CD1c-positive myeloid dendritic cell (primary cell): ENCODE data around the gene RPS10.

Experiments
- DNase-seq: peaks from one replicate; pipeline ENCODE4 v3.0.0-alpha.2; 2016; ENCODE audit errors: extremely low spot score

The RPS10 gene

DNA sequence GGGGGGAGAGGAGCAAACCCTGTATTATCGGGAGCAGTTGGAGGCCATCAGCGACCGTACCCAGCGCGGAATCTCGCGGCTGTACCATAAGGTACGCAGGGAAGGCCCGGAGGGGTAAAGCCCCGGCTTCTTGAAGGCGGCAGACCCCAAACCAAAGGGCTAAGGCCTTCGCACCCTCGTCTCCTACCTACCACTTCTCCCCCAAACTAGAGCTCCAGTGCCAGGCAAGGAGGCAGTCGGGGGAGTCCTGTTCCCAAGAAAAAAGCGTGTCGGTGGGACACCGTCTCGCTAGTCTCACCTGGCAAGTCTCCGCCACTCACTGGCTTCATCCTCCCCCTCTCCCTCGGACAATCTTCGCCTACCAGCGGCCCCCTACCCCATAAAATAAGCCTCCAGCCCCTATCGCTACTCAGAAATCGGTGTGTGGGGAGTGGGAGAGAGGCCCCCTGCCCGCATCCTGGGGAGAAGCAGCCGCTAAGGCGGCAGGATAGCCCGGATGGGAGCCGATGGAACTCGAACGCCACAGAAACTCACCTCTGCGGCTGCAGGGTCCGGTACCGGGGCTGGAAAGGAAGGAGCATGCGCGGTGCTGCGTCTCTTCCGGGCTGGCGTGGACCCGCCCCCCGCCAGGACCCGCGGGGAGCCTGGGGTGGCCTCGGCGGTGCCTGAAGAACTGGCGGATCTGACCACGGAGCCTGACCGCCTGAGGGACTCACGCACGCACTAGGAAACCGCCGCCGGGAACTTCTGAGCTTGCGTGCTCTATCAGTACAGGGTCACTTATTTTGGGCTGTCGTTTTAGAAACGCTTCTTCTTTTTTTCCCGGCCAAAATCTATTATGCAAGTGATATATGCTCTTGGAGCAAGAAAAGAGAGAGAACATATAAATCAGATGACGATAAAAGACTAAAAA, at the start of gene RPS10:
RPS10 (minus strand) TSS at position 572 of the 913 bp plus-strand sequence. CDS start 848 bp downstream, outside the sequence.
- DNase-seq: peak; percentile 97

DNA sequence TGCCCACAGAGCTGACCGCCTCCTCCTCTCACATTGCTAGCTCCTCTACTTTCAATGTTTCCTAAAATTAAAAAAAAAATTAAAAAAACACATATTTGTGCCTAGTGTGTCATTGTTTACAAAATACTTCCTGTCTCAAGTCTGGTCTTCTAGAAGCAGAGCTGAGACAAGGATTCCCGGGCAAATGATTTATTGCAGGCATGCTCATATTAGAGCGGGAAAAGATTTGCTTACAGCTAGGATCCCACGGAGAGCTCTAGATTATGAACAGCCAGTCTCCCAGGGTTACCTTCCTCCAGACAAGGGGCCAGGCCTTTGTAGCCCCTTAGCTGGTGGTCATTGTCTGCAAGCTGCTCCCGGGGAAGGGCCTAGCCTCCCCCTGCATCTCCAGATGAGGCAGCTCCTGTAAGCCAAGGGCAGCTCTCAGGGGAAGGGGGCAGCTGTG, 49.4 kb upstream of the RPS10 start:
- no peak for DNase-seq

DNA sequence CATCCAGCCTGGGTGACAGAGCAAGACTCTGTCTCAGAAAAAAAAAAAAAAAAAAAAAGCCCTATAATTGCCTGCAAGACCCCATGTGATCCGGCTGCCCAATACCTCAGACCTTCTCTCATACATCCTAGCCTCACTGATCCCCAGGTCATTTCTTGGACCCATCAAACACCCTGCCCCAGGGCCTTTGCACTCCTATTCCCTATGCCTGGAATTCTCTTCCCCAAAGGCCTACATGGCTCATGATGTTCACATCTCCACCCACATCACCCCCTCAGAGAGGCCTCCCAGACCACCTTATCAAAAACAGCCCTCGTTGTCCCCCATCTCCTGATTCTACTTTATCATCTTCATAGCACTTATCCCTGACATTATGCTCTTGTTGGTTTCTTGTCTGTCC, 48.9 kb upstream of the RPS10 start:
- DNase-seq: no peak

DNA sequence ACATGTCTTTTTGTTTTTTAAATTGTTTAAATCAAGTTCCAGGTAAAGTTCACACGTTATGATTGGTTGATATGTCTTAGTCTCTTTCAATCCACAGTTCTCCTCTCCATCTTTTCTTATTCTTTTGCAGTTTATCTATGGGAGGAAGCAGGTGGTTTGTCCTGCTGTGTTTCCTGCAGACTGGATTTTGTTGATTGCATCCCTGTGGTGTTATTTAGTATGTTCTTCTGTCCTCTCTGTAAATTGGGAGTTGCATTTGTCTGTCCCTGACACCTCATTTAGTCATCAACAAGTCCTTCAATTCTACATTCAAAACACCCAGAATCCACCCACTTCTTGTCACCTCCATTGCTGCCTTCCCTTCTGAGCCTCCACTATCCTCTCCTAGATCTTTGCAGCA, 48.1 kb upstream of the RPS10 start:
- no peak for DNase-seq

DNA sequence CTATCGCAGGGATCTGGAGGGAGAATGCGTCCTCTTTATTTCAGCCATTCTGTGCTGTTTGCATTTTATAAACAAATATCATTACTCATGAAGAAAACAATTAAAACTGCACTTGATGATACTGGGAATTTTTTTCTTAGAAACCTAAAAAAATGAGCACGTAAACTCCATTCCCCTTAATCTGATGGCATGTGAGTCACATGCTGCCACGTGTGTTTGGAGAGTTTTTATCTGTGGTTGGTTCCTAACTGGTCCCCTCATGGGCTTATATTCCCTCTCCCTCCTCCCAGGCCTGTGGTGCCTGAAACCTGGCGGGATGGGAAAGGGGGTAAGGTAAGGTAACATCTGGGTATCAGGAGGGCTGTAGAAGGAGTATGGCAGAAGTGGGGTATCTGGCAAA, 46.6 kb upstream of the RPS10 start:
- DNase-seq: no peak

DNA sequence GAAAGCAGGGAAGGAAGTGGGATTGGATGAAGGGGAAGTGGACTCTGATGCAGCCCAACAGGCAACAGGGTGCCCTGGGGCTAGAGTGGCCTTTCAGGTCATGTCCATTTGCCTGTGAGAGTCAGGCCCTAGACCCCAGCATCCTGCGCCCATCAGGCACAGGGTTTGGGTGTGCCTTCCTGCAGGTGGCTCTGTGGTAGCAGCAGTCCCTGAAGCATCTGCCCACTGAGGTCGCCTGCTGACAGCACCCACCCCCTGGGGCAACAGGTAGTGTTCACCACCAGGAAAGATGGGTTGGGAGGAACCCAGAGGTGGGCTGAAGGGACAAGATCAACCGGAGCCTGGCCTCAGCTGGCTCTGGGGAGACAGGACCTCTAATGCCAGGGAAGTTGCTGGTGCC, 43.6 kb upstream of the RPS10 start:
- DNase-seq: no peak

DNA sequence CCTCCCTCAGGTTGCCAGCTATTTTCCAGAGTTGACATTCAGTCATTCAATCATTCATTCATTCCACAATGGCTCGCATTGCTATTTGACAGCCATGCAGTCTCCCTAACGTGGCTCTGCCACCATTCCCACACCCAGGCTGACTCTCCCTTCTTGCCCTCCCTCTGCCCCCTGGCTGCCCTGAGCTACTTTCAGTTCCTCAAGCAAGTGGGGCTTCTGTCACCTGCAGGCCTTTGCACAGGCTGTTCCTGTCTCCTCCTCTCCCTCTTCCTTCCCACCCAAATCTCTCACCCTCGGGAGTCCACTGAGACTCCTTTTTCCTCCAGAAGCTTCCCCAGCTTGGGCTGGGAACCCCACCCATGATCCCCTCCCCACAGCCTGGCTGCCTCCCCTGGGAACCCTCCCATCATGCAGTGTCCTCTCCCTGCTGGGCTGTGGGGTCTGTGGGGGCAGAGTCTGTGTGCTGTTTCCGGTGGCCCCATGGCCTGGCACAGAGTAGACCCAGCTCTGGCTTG, 42.6 kb upstream of the RPS10 start:
- DNase-seq: peak; percentile 20

DNA sequence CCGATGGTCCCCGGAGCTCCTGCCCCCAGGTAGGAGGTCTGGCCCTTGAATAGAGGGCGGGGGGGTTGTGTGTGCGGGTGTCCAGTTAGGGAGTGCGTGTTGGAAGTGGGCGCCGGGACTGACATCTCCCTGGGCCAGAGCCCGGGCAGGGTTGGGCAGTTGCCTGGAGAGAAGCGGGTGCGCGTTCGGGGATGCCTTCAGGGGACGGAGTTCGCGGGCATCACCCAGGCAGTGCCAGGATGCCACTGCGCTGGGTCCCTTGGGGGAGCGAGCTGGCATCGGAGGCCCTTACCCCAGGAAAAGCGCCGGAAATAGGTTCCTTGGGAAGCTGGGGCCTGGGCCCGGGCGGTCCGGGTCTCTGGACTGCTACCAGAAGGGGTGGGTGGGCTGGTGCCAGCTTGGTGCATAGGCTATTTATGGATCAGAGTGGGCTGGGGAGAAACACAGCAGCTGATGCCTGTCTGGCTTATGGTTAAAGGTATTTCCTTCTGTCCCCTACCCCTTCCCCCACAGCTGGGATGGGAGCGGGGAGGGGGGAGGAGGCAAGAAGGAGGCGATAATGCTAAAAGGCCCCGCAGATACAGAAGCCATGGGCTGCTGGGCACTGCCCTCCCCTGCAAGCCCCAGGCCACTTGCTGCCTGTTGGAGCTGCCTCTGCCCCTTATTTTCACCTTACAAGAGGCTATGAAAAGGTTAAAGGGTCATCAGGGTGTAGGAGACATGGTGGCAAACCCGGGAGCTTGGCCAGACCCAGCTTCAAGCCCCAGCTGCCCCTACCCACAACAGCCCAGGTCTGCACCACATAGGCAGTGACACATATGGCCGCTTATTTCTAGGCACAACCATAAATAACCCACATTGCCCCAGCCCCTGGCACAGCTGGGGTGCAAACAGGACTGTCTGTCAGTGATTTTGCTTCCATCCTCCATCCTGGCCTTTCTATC, 40.6 kb upstream of the RPS10 start:
- DNase-seq: no peak

DNA sequence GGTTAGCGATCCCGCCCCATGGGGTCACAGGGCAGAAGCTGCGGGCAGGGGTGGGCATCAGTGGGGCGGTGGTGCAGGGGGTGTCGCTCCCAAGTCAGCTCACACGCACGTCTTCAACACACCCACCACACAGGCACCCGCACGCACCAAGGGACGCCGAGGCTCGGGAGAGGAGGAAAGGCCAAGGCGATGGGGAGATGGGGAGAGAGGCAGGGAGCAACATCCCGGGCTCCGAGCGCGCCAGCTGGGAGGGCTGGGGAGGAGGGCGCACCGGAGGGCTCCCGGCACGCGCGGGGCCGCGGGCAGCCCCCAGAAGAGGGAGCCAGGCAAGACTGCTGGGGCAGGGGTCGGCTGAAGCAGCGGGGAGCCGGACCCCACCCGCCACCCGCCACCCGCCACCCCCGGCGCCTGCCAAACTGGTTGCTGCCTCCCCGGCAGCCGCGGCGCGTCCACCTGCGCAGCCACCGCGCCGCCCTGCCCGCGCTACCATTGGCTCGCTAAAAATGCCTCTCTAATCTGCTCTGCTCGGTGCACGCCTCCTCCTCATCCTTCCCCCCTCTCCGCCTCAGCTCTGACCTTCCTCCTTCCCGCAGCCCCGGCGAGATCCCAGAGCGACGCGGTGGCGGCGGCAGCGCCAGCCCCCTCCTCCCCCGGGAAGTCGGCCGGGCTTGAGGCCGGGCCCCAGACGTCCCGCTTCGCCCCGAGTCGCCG, 39.8 kb upstream of the RPS10 start, which contains the start of gene PACSIN1:
PACSIN1 (plus strand) TSS at position 546 of the 711 bp plus-strand sequence. CDS start 60,230 bp downstream, outside the sequence.
- no peak for DNase-seq

DNA sequence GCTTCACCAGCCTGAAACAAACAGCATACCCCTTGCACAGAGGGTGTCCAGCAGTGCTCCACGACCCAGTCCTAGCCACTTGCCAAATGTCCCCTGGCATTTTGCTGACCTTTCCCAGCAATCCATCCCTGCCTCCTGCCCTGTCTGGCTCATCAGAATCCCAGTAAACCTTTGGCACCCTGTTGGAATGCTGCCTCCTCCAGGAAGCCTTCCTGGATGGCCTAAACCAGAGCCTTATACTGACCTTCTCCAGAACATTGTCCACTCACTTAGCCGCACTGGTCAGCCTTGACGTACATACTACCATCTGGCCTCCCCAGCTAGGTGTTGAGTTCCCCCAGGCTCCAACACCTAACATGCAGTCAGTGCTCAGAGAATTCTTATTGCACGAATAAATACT, 38.0 kb upstream of the RPS10 start:
- no peak for DNase-seq

DNA sequence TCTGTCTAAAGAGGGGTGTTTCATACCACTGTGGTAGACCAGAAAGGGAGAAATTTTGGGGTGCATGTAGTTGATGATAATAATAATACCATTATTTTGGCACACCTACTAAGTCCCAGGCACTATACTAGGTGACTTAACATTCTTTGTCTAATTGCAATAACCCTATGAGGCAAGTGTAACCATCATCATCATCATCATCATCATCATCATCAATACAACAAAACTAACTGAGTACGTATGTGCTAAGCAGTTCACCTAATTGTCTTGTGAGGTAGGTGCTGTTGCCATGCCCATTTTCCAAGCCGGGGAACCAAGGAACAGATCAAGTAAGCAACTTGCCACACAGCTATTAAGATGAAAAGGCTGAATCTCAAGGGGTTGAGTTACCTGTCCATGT, 37.4 kb upstream of the RPS10 start:
- DNase-seq: no peak

DNA sequence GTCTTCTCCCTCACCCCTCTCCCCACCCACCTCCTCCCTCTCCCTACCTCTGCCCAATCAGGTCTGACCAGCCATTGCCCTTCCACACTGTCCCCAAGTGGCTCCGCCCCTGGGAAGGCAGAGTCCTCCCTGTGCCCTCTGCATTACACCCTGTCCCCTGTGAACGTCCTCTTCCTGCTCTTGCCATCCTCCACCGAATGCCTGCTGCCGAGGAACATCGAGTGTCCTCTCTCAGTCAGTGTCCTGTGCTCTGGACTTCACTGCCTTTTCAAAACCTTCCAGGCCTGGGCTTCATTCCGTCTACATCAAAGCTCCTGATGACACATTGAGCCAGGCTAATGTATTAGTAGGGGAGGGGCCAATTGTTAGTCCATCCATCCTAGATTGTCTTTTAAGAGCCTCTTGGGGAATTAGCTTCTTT, 36.7 kb upstream of the RPS10 start:
- no peak for DNase-seq

DNA sequence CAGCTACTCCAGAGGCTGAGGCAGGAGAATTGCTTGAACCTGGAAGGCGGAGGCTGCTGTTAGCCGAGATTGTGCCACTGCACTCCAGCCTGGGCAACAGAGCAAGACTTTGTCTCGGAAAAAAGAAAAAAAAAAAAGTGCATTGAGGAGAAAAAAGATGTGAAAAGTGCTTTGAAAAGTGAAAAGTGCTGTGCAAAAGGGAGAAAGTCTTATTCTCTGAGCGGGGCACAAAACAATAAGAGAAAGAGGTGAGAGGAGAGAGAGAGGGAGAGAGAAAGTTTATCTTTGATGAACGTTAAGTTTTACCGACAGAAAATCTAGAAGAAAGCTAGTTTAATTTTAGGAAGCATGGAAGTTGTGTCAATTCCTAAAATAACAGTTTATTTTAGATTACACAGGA, 36.1 kb upstream of the RPS10 start:
- DNase-seq: no peak

DNA sequence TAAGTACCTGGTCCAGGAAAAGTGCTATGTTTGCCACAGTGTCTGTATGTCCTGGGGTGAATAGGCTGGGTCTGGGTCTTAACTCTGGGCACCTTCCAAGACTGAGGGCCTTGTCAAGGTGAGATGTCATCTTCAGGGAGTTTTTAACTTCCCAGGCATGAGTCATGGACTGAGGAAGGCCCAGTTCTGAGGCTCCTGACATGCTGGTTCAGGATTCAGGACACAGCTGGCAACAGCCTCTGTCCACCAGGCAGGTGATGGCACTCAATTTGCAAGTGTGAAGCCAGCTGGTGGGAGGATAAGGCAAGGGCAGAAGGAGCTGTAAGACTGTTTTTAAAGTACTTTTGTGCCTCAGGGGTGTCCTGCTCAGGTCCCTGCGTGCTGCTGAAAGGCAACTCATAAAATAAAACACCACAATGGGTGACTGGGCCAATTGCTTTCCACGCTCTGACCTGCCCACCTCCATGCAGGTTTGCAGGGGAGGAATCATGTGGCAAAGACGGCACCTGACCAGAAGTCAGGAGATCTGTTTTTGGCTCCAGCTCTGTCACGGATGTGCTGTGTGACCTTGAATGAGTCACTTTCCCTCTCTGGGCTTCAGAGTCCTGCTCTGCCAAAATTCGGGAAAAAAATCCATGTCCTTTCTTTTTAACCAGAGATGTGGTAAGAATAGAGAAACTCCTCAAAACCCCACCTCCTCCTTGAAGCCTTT, 35.1 kb upstream of the RPS10 start:
- no peak for DNase-seq

DNA sequence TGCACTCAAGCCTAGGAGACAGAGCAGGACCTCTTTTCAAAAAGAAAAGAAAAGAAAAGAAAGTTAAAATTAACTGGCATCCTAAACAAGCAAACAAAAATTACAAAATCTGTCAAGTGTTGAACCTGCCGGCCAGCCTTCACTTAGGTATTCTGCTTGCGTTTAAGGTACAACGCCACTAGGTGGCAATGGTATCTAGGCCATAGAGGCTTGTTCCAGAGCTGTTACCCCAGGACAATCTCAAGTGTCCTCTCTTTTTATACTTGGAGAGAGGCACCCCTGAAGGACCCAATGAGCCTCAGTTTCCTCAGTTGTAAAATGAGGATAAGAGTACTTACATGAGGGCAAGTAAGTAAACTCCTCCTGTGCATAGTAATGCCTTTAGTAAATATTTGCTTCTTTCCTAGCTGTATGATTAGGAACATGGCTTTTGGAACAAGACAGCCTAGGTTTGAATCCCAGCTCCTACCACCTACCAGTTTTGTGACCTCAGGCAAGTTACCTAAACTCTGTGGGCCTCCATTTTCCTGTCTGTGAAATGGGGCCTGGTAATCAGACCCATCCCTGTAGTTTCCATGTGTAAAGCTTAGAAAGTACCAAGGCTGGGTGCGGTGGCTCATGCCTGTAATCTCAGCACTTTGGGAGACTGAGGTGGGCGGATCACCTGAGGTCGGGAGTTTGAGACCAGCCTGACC, 34.2 kb upstream of the RPS10 start:
- peak; percentile 70 for DNase-seq

DNA sequence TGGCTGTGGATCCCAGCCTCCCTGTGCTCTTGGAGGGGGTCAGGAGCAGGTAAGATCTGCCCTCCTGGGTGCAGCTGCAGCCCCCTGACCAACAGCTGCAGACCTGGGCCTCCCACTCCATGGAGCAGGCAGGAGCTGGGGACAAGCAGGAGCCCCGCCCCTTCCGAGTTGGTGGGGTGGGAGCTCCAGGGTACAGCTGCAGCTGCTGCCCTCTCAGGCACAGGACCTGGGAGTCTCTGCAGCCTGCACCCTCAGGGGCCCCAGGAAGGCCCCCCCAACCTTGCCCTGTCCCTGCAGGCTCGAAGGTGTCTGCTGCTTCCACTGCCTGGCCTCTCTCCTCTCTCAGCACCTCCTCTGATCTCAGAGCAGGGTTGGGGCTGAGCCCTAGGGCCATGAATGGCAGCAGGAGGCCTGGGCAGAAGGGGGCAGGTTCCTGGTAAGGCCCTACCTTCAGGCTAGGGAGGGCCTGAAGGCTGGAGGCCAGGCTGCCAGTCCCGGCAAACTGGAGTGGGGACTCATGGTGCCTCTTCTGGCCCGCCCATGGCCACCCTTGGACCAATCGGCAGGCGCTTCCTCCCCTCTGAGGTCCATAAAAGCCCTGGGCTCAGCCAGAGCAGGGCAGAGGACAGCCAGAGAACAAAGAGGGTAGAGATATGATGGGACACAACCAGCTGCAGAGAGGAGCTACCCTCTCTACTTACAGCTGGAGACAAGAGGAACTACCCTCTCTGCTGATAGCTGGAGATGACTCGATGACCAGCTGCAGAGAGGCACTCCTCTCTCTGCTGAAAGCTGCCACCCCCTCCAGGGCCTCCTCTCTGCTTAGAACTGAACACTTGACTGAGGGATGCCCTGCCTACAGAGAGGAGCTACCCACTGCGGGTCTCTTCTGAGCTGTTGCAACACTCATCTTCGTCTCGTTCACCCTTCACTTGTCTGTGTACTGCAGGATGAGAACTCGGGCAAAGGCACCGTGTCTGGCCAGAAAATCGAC, 32.2 kb upstream of the RPS10 start:
- DNase-seq: no peak

DNA sequence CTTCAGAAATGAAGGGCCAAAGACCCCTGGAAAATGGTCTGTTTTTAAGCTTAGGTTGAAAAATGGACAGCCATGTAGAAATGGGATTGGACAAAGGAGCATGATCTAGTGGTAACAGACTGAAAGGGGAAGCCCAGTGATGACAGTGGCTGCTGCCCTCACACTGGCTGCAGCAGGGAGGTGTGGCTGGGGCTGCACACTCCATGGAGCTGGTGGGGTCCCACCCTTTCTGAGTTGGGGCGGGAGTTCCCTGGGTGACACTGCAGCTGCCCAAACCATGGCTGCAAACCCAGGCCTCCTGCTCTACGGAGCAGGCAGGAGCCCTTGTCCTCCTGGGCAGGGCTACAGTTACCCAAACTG, 31.5 kb upstream of the RPS10 start:
- no peak for DNase-seq

DNA sequence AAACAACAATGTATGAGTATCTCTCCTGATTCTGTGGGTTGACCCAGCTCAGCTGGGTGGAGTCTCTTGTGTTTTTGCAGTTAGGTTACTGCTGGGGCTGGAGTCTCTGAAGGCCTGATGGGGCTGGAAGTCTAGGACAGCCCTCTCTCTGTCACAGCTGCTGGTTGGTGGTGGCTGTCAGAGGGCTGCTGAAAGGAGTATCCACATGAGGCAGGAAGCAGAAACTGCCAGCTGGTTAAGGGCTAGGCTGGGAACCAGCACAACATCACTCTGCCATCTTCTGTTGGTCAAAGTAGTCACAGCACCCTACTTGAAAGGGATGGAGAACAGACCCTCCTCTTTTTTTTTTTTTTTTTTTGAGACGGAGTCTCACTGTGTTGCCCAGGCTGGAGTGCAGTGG, 30.0 kb upstream of the RPS10 start:
- DNase-seq: no peak

DNA sequence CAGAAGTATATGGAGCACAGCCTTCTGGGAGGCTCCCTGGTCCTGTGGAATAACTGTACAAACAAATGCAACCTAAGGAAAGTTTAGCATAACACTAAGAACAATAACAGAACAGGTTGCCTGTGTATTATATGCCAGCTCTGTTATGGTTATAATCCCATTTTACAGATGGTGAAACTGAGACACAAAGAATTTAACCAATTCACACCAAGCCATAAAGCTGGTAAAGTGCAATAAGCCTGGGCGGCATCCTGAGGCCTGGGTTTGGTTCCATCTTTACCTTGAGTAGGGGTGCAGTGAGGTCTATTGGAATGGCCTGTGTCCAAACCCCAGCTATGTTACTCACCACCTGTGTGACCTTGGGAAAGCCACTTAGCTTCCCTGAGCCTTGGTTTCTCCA, 25.3 kb upstream of the RPS10 start:
- no peak for DNase-seq
